Liver (tissue), 9 donors: ENCODE measurements around the gene CCDC9B. TPM values are rescaled to one million over a fixed set of nuclear protein-coding genes. Genes with fewer than 3 reads are reported as not detected.
A peak's percentile ranks its signal among the peaks of the same experiment; 100 is the strongest.

Experiments used
- DNase-seq: peaks from one replicate; pipeline ENCODE4 v3.0.0-alpha.2; 2017; ENCODE audit warnings: low spot score
- H3K27ac ChIP-seq, 2 donors: one replicate each; pipeline ENCODE4 v1.7.0; 2013; ENCODE audit warnings: inconsistent platforms in 2 of 2, low read length in 2 of 2, control low read depth in 1 of 2, low read depth in 1 of 2, mild to moderate bottlenecking in 1 of 2
- H3K27me3 ChIP-seq, 4 donors: one replicate each; pipeline versions ENCODE4 v1.6.1 to v1.7.0; 2013; ENCODE audit warnings: low read length in 3 of 4, inconsistent platforms in 1 of 4, mild to moderate bottlenecking in 1 of 4, moderate library complexity in 1 of 4; ENCODE audit not compliant: control insufficient read depth in 4 of 4, insufficient read depth in 4 of 4
- H3K36me3 ChIP-seq, 4 donors: one replicate each; pipeline versions ENCODE4 v1.6.1 to v1.7.0; 2013; ENCODE audit warnings: low read length in 3 of 4, mild to moderate bottlenecking in 3 of 4, low read depth in 1 of 4, moderate library complexity in 1 of 4; ENCODE audit not compliant: control insufficient read depth in 4 of 4, insufficient read depth in 3 of 4
- H3K4me1 ChIP-seq, 4 donors: one replicate each; pipeline versions ENCODE4 v1.6.1 to v1.7.0; 2013; ENCODE audit warnings: low read length in 3 of 4, mild to moderate bottlenecking in 3 of 4, moderate library complexity in 1 of 4; ENCODE audit not compliant: control insufficient read depth in 4 of 4, insufficient read depth in 4 of 4
- H3K4me3 ChIP-seq, 3 donors: one replicate each; pipeline versions ENCODE4 v1.6.1 to v1.7.0; 2013; ENCODE audit warnings: low read length in 3 of 3, control low read depth in 1 of 3, low read depth in 1 of 3, mild to moderate bottlenecking in 1 of 3
- H3K9ac ChIP-seq, 2 donors: one replicate each; pipeline ENCODE4 v1.7.0; 2013; ENCODE audit warnings: low read length in 2 of 2, mild to moderate bottlenecking in 2 of 2, moderate library complexity in 2 of 2, control low read depth in 1 of 2, low read depth in 1 of 2
- H3K9me3 ChIP-seq, 4 donors: one replicate each; pipeline versions ENCODE4 v1.6.1 to v1.7.0; 2013; ENCODE audit warnings: low read length in 3 of 4; ENCODE audit not compliant: control insufficient read depth in 4 of 4
- CTCF ChIP-seq: fragments of 150-350 bp; IDR thresholded peaks from 2 replicates; pipeline ENCODE4 v1.5.1; 2017; ENCODE audit warnings: improper control_type of control experiment, low read depth, low read length; ENCODE audit not compliant: missing input control
- EGR1 ChIP-seq, 2 donors: IDR thresholded peaks; 2 replicates each; pipeline ENCODE4 v1.6.1; 2016 to 2018; ENCODE audit warnings: antibody characterized with exemption in 2 of 2, low read depth in 2 of 2
- HNF4A ChIP-seq, 2 donors: conservative IDR thresholded peaks; 2 replicates each; pipeline ENCODE4 v1.6.1; 2016; ENCODE audit warnings: antibody characterized with exemption in 2 of 2, mild to moderate bottlenecking in 2 of 2
- MAX ChIP-seq: IDR thresholded peaks from 2 replicates; pipeline ENCODE4 v1.6.1; 2016; ENCODE audit warnings: antibody characterized with exemption
- RAD21 ChIP-seq, 2 donors: IDR thresholded peaks; 2 replicates each; pipeline ENCODE4 v1.6.1; 2016; ENCODE audit warnings: antibody characterized with exemption in 2 of 2, mild to moderate bottlenecking in 2 of 2
- RXRA ChIP-seq, 2 donors: IDR thresholded peaks; 2 replicates each; pipeline ENCODE4 v1.6.1; 2017 to 2018; ENCODE audit warnings: antibody characterized with exemption in 2 of 2, mild to moderate bottlenecking in 1 of 2
- SP1 ChIP-seq: IDR thresholded peaks from 2 replicates; pipeline ENCODE4 v1.6.1; 2018; ENCODE audit warnings: antibody characterized with exemption, mild to moderate bottlenecking
- TAF1 ChIP-seq: conservative IDR thresholded peaks from 2 replicates; pipeline ENCODE4 v1.6.1; 2016; ENCODE audit warnings: antibody characterized with exemption, mild to moderate bottlenecking
- YY1 ChIP-seq: IDR thresholded peaks from 2 replicates; pipeline ENCODE4 v1.6.1; 2016; ENCODE audit warnings: antibody characterized with exemption, mild to moderate bottlenecking
- ZBTB33 ChIP-seq: IDR thresholded peaks from 2 replicates; pipeline ENCODE4 v1.6.1; 2016; ENCODE audit warnings: antibody characterized with exemption
- WGBS: extraction: QIAGEN DNeasy Blood & Tissue Kit; methylation state at CpG from one replicate; pipeline ENCODE4 v1.1.7; 2013; 5-methylcytosine and 5-hydroxymethylcytosine counted together
- polyA plus RNA-seq, 2 donors: library from polyadenylated mRNA; stranded (reverse) in 1 of 2; unstranded in 1 of 2; fragments of 200-250 nt in 1 of 2; fragments of >200 nt in 1 of 2; fragmentation: Nextera tagmentation in 1 of 2; extraction: Ambion mirVana in 1 of 2; gene quantifications; one replicate each; pipeline versions ENCODE4 v1.2.1 to v1.2.3, GENCODE V29; 2013 to 2015
- total RNA-seq, 2 donors: library from RNA; depleted of rRNA; stranded (reverse); fragments of >200 nt; gene quantifications; one replicate each; pipeline ENCODE4 v1.2.3, GENCODE V29; 2014
- TF ChIP-seq, protein P1 (sequence below): IDR thresholded peaks from 2 replicates; pipeline ENCODE4 v1.6.1; 2016; ENCODE audit warnings: antibody characterized with exemption, mild to moderate bottlenecking
- donor health status: healthy.
- donor health status: healthy.
- donor health status: healthy.
- donor health status: healthy.
- donor health status: healthy.

Gene CCDC9B
- total and polyA plus RNA-seq, 4 donors = 0.43 to 4.4 (median 0.73) TPM

- H3K4me3 ChIP-seq = no peak overlapping the region
- no peak overlapping the region for H3K9ac ChIP-seq
- no peaks in the 10 kb centered on the region for H3K36me3 ChIP-seq
- TF ChIP-seq RXRA (IDR thresholded peaks at IDR 0.05) (no peak), EGR1 (IDR thresholded peaks at IDR 0.05; ENCODE audit: low read depth in 2 of 2) (no peak), YY1 (no peak), HNF4A (conservative IDR thresholded peaks at IDR 0.05) (no peak), TAF1 (no peak), MAX (no peak), ZBTB33 (no peak), SP1 (no peak)
- TF ChIP-seq, protein P1, sequence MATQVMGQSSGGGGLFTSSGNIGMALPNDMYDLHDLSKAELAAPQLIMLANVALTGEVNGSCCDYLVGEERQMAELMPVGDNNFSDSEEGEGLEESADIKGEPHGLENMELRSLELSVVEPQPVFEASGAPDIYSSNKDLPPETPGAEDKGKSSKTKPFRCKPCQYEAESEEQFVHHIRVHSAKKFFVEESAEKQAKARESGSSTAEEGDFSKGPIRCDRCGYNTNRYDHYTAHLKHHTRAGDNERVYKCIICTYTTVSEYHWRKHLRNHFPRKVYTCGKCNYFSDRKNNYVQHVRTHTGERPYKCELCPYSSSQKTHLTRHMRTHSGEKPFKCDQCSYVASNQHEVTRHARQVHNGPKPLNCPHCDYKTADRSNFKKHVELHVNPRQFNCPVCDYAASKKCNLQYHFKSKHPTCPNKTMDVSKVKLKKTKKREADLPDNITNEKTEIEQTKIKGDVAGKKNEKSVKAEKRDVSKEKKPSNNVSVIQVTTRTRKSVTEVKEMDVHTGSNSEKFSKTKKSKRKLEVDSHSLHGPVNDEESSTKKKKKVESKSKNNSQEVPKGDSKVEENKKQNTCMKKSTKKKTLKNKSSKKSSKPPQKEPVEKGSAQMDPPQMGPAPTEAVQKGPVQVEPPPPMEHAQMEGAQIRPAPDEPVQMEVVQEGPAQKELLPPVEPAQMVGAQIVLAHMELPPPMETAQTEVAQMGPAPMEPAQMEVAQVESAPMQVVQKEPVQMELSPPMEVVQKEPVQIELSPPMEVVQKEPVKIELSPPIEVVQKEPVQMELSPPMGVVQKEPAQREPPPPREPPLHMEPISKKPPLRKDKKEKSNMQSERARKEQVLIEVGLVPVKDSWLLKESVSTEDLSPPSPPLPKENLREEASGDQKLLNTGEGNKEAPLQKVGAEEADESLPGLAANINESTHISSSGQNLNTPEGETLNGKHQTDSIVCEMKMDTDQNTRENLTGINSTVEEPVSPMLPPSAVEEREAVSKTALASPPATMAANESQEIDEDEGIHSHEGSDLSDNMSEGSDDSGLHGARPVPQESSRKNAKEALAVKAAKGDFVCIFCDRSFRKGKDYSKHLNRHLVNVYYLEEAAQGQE = no peak
- 51% methylated on average over 3 of the region's 3 CpGs for WGBS
- H3K27ac ChIP-seq = no peak overlapping the region
- H3K27me3 ChIP-seq = no peaks in the 10 kb centered on the region
- no peak for DNase-seq
- H3K9me3 ChIP-seq = no peaks in the 10 kb centered on the region
- H3K4me1 ChIP-seq = peaks cover 0 to 7% (median 2%) of the 10 kb centered on the region in 4 donors
Observed at GRCh38 chr15:40310993-40311392, 29.7 kb downstream of the CCDC9B start.

GRCh38 chr15:40310001-40310959 is 30.5 kb downstream of the CCDC9B start:
- DNase-seq = peak; percentile 58
- Histone ChIP-seq H3K27me3 (no peaks in the 10 kb centered on the region), H3K9me3 (no peaks in the 10 kb centered on the region), H3K36me3 (no peaks in the 10 kb centered on the region), H3K27ac (no peak overlapping the region), H3K4me3 (no peak overlapping the region), H3K4me1 (peaks cover 0 to 7% (median 2%) of the 10 kb centered on the region in 4 donors), H3K9ac (no peak overlapping the region)
- peak; percentile 89 to 92 for TF ChIP-seq RAD21 (IDR thresholded peaks at IDR 0.05)
- no peak for TF ChIP-seq RXRA (IDR thresholded peaks at IDR 0.05)
- no peak for TF ChIP-seq YY1
- TF ChIP-seq CTCF = peak; percentile 78
- 13% methylated on average over 4 of the region's 4 CpGs for WGBS
